IMR-90 (cell line): ENCODE data around the gene MS4A15. TPM values are rescaled to one million over a fixed set of nuclear protein-coding genes. Genes with fewer than 3 reads are reported as not detected.
A peak's percentile ranks its signal among the peaks of the same experiment; 100 is the strongest.

Experiments used
- ATAC-seq: fragments of 200-7000 bp; cut with Tn5 transposase; 2 replicates; pipeline ENCODE4 v1.9.1; 2020; ENCODE audit warnings: low read depth, mild to moderate bottlenecking, moderate library complexity
- BruUV-seq: library from RNA; stranded (reverse); fragments of 400-500 nt; replicated peaks from 2 replicates; lab custom pipeline; 2021; lab: Mats Ljungman, UMichigan
- CTCF ChIA-PET: fragments of 300-600 bp; formaldehyde crosslinking; extraction: SDS; loops from one replicate; lab custom pipeline; 2021; ENCODE audit warnings: antibody characterized with exemption; lab: Yijun Ruan, JAX
- POLR2A ChIA-PET: fragments of 300-600 bp; sonication (Branson Sonifier 250); formaldehyde crosslinking; loops from one replicate; lab custom pipeline; 2022; ENCODE audit warnings: antibody characterized with exemption; ENCODE audit not compliant: unreplicated experiment; lab: Charles Lee
- DNase-seq: peaks from one replicate; pipeline ENCODE4 v3.0.0; 2013
- H2AFZ ChIP-seq: replicated peaks from 2 replicates; pipeline ENCODE3; 2013; ENCODE audit warnings: low read length, mild to moderate bottlenecking; ENCODE audit not compliant: poor library complexity
- H2AK5ac ChIP-seq: 2 replicates; pipeline ENCODE4 v1.6.1; 2013; ENCODE audit warnings: low read depth, low read length, inconsistent platforms
- H2AK9ac ChIP-seq: replicated peaks from 2 replicates; pipeline ENCODE3; 2013; ENCODE audit warnings: mild to moderate bottlenecking, low read depth, low read length, moderate library complexity; ENCODE audit not compliant: poor library complexity
- H2BK120ac ChIP-seq: 2 replicates; pipeline ENCODE4 v1.6.1; 2013; ENCODE audit warnings: low read depth, low read length, inconsistent platforms
- H2BK15ac ChIP-seq: 3 replicates; pipeline ENCODE4 v1.6.1; 2013; ENCODE audit warnings: low read depth, low read length, inconsistent platforms
- H2BK20ac ChIP-seq: 2 replicates; pipeline ENCODE4 v1.6.1; 2013; ENCODE audit warnings: low read depth, mild to moderate bottlenecking, inconsistent platforms, low read length, moderate library complexity
- H2BK5ac ChIP-seq: 2 replicates; pipeline ENCODE4 v1.6.1; 2013; ENCODE audit warnings: mild to moderate bottlenecking, low read depth, low read length, inconsistent platforms; ENCODE audit not compliant: poor library complexity, severe bottlenecking
- H3K14ac ChIP-seq: replicated peaks from 2 replicates; pipeline ENCODE4 v1.6.1; 2013; ENCODE audit warnings: low read depth, low read length, inconsistent platforms
- H3K18ac ChIP-seq: 2 replicates; pipeline ENCODE4 v1.6.1; 2013; ENCODE audit warnings: low read depth, low read length, control low read depth
- H3K23ac ChIP-seq: 2 replicates; pipeline ENCODE4 v1.6.1; 2013; ENCODE audit warnings: low read depth, low read length, inconsistent platforms
- H3K27ac ChIP-seq: 2 replicates; pipeline ENCODE4 v1.5.1; 2013; ENCODE audit warnings: mild to moderate bottlenecking, control low read depth, low read length; ENCODE audit not compliant: insufficient read depth
- H3K27me3 ChIP-seq: 2 replicates; pipeline ENCODE4 v1.6.1; 2013; ENCODE audit warnings: low read length; ENCODE audit not compliant: control insufficient read depth, insufficient read depth
- H3K36me3 ChIP-seq: 2 replicates; pipeline ENCODE4 v1.6.1; 2013; ENCODE audit warnings: low read length, mixed read lengths; ENCODE audit not compliant: control insufficient read depth, insufficient read depth
- H3K4ac ChIP-seq: 2 replicates; pipeline ENCODE4 v1.6.1; 2013; ENCODE audit warnings: low read depth, low read length, inconsistent platforms
- H3K4me1 ChIP-seq: 2 replicates; pipeline ENCODE4 v1.6.1; 2013; ENCODE audit warnings: low read length, mixed read lengths; ENCODE audit not compliant: control insufficient read depth, insufficient read depth
- H3K4me2 ChIP-seq: 2 replicates; pipeline ENCODE4 v1.6.1; 2013; ENCODE audit warnings: low read depth, mild to moderate bottlenecking, control low read depth, low read length, moderate library complexity
- H3K4me3 ChIP-seq: 2 replicates; pipeline ENCODE4 v1.5.1; 2013; ENCODE audit warnings: low read depth, mild to moderate bottlenecking, control low read depth, low read length, moderate library complexity; ENCODE audit not compliant: insufficient read depth
- H3K56ac ChIP-seq: 2 replicates; pipeline ENCODE4 v1.6.1; 2013; ENCODE audit warnings: low read length, inconsistent platforms; ENCODE audit not compliant: insufficient read depth; ENCODE audit errors: extremely low read depth
- H3K79me1 ChIP-seq, 2 experiments: 2 replicates each; pipeline ENCODE4 v1.6.1; 2013; ENCODE audit warnings: low read length in 2 of 2, inconsistent platforms in 1 of 2, low read depth in 1 of 2
- H3K9ac ChIP-seq: 2 replicates; pipeline ENCODE4 v1.6.1; 2013; ENCODE audit warnings: low read depth, low read length, control low read depth
- H3K9me1 ChIP-seq: 2 replicates; pipeline ENCODE4 v1.6.1; 2013; ENCODE audit warnings: low read length, inconsistent platforms; ENCODE audit not compliant: insufficient read depth
- H3K9me3 ChIP-seq: 2 replicates; pipeline ENCODE4 v1.6.1; 2013; ENCODE audit warnings: low read length; ENCODE audit not compliant: control insufficient read depth, insufficient read depth
- H4K20me1 ChIP-seq: 2 replicates; pipeline ENCODE4 v1.6.1; 2013; ENCODE audit warnings: low read length, inconsistent platforms; ENCODE audit not compliant: insufficient read depth
- H4K5ac ChIP-seq: 2 replicates; pipeline ENCODE4 v1.6.1; 2013; ENCODE audit warnings: mild to moderate bottlenecking, low read depth, low read length, control low read depth
- H4K8ac ChIP-seq, 2 experiments: 2 replicates each; pipeline ENCODE4 v1.6.1; 2013; ENCODE audit warnings: low read depth in 2 of 2, low read length in 2 of 2, control low read depth in 1 of 2, inconsistent platforms in 1 of 2
- H4K91ac ChIP-seq: 2 replicates; pipeline ENCODE4 v1.6.1; 2013; ENCODE audit warnings: low read depth, low read length, inconsistent platforms; ENCODE audit not compliant: insufficient read depth
- BHLHE40 ChIP-seq: fragments of 150-350 bp; IDR thresholded peaks from 2 replicates; pipeline ENCODE4 v1.6.1; 2016; ENCODE audit warnings: mild to moderate bottlenecking, low read depth, low read length
- CEBPB ChIP-seq: IDR thresholded peaks from 2 replicates; pipeline ENCODE4 v1.6.1; 2012; ENCODE audit warnings: low read depth, low read length, improper control_type of control experiment
- FOS ChIP-seq: fragments of 150-350 bp; IDR thresholded peaks from 2 replicates; pipeline ENCODE4 v1.6.1; 2016; ENCODE audit warnings: low read depth, low read length
- MAZ ChIP-seq: IDR thresholded peaks from 2 replicates; pipeline ENCODE4 v1.6.1; 2012; ENCODE audit warnings: low read depth, mild to moderate bottlenecking, low read length, improper control_type of control experiment, moderate library complexity, borderline replicate concordance
- NFE2L2 ChIP-seq: fragments of 150-350 bp; IDR thresholded peaks from 2 replicates; pipeline ENCODE4 v1.6.1; 2016; ENCODE audit warnings: low read depth, mild to moderate bottlenecking, low read length
- POLR2A ChIP-seq: IDR thresholded peaks from 2 replicates; pipeline ENCODE4 v1.6.1; 2012; ENCODE audit warnings: mild to moderate bottlenecking, low read depth, low read length
- RAD21 ChIP-seq: IDR thresholded peaks from 2 replicates; pipeline ENCODE4 v1.6.1; 2012; ENCODE audit warnings: low read length, improper control_type of control experiment
- RCOR1 ChIP-seq: IDR thresholded peaks from 2 replicates; pipeline ENCODE4 v1.6.1; 2012; ENCODE audit warnings: mild to moderate bottlenecking, low read length, improper control_type of control experiment; ENCODE audit not compliant: insufficient replicate concordance
- SMC3 ChIP-seq: fragments of 150-350 bp; IDR thresholded peaks from 2 replicates; pipeline ENCODE4 v1.6.1; 2016; ENCODE audit warnings: low read depth, mild to moderate bottlenecking, antibody characterized with exemption, low read length, moderate library complexity
- WGBS, 2 experiments: methylation state at CpG; one replicate each; pipeline versions ENCODE4 v1.1.5 to v1.1.7; 2013; ENCODE audit warnings: missing lambda C conversion rate in 2 of 2; ENCODE audit not compliant: insufficient read length in 1 of 2; ENCODE audit errors: extremely low coverage in 2 of 2; 5-methylcytosine and 5-hydroxymethylcytosine counted together
- dilution Hi-C: fragments of 300-500 bp; cut with HindIII; formaldehyde crosslinking; loops from one replicate; pipeline ENCODE4 v1.14.3; 2018; ENCODE audit warnings: low sequenced_read_pairs; ENCODE audit not compliant: unreplicated experiment
- in situ Hi-C: fragments of 300-500 bp; cut with MboI; formaldehyde crosslinking; loops from 3 replicates; pipeline ENCODE4 v1.14.3; 2019; ENCODE audit warnings: low sequenced_read_pairs, inconsistent platforms, mixed read lengths
- intact Hi-C: fragments of 100-400 bp; cut with micrococcal nuclease; formaldehyde crosslinking; loops from 2 replicates; pipeline ENCODE4 v1.10.0; 2022
- polyA plus RNA-seq, 3 experiments: library from polyadenylated mRNA; depleted of rRNA; stranded (reverse); fragments of >200 nt; gene quantifications; 2 replicates each; pipeline ENCODE4 v1.2.3, GENCODE V29; 2012; ENCODE audit warnings: low replicate concordance in 1 of 3
- total RNA-seq: library from RNA; depleted of rRNA; stranded (reverse); fragments of >200 nt; gene quantifications from 2 replicates; pipeline ENCODE4 v1.2.3, GENCODE V29; 2012
- TF ChIP-seq, protein P1 (sequence below): fragments of 150-350 bp; IDR thresholded peaks from 2 replicates; pipeline ENCODE4 v1.6.1; 2017; ENCODE audit warnings: mild to moderate bottlenecking, antibody characterized with exemption, low read length, low read depth
- TF ChIP-seq, protein P2 (sequence below): conservative IDR thresholded peaks from 2 replicates; pipeline ENCODE4 v1.5.1; 2012; ENCODE audit warnings: mild to moderate bottlenecking, low read depth, low read length, improper control_type of control experiment

MS4A15 gene
- total and polyA plus RNA-seq, 2 of the 4 experiments (the other 2 are of a cell fraction): not detected

DNA sequence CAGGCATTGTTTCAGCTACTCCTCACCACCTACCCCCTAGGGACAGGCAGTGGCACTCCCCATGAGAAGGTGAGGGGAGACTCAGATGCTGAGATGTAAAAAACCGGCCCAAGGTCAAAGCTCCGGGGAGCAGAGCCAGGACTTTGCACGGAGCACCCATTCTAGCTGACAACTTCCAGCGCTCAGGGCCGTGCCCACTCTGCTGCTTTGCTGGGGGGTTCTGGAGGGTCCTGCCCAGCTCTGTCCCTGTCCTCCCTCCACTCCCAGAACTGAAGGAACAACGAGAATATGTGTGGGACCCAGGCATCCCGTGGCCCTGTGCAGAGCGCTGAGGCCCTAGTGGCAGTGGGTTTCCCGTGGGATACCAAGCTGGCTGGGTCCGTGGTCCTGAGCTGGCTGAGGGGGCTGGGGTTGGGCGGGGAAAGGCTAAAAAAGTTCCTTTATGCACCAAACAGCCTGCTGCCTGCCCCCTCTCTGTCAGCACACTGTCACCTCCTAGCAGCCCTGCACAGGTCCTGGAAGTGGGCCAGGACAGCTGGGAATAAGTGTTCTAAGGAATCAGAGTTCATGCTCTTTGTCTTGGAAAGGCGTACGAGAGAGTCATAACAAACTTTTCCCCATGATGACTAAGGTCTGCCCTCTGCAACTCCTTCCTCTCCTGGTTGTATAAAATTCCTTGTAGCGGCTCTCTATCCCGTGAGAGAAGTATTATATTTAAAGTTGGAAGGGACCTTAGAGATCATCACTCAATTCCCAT, 30.3 kb downstream of the MS4A15 start:
- no peak overlapping the region for H3K14ac ChIP-seq
- H3K4me3 ChIP-seq: no peak overlapping the region
- DNase-seq (peak; percentile 89), ATAC-seq (peak; percentile 85)
- no peaks in the 10 kb centered on the region for H3K36me3 ChIP-seq
- CTCF ChIA-PET: interaction anchor here (0.8 kb wide), 1 partner anchor 11 kb away, joined by 3 read pairs; no protein-coding TSS in a partner anchor
- no peak overlapping the region; the same call in 1 of the 2 replicates for H3K4me2 ChIP-seq
- peaks cover 5% of the 10 kb centered on the region for H3K4me1 ChIP-seq
- no peak overlapping the region for H2BK5ac ChIP-seq
- no peak overlapping the region for H4K5ac ChIP-seq
- no peak overlapping the region for H2BK15ac ChIP-seq
- H3K9me3 ChIP-seq: peaks cover 7% of the 10 kb centered on the region; the same call in 1 of the 2 replicates
- intact Hi-C loops: no loop called here
- no peak overlapping the region for H2BK20ac ChIP-seq
- no peak overlapping the region for H3K23ac ChIP-seq
- no peak overlapping the region for H4K91ac ChIP-seq
- peaks cover 32% of the 10 kb centered on the region for H3K27me3 ChIP-seq
- H4K20me1 ChIP-seq: no peaks in the 10 kb centered on the region
- no CpG with 5 or more reads among the region's 15 CpGs for WGBS, 2 experiments
- H4K8ac ChIP-seq: no peak overlapping the region
- H3K9ac ChIP-seq: no peak overlapping the region
- no peak overlapping the region for H2AK9ac ChIP-seq
- no peak overlapping the region for H3K4ac ChIP-seq
- H2BK120ac ChIP-seq: no peak overlapping the region
- no peak overlapping the region for H3K18ac ChIP-seq
- H2AFZ ChIP-seq: no peak overlapping the region
- no peaks in the 10 kb centered on the region for H3K79me1 ChIP-seq
- in situ Hi-C loops: no loop called here
- H3K9me1 ChIP-seq: peaks cover 7% of the 10 kb centered on the region; the same call in 1 of the 2 replicates
- dilution Hi-C loops: no loop called here
- no peak overlapping the region for H3K56ac ChIP-seq
- no TSS peak for BruUV-seq
- no peak overlapping the region for H3K27ac ChIP-seq
- POLR2A ChIA-PET: no interaction called here
- TF ChIP-seq, protein P1, sequence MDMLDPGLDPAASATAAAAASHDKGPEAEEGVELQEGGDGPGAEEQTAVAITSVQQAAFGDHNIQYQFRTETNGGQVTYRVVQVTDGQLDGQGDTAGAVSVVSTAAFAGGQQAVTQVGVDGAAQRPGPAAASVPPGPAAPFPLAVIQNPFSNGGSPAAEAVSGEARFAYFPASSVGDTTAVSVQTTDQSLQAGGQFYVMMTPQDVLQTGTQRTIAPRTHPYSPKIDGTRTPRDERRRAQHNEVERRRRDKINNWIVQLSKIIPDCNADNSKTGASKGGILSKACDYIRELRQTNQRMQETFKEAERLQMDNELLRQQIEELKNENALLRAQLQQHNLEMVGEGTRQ: no peak
- 0 out of 2 replicates have a peak, but pooled peaks have one; percentile 40 for TF ChIP-seq FOS
- TF ChIP-seq MAZ: no peak
- TF ChIP-seq SMC3: no peak
- TF ChIP-seq, protein P2, sequence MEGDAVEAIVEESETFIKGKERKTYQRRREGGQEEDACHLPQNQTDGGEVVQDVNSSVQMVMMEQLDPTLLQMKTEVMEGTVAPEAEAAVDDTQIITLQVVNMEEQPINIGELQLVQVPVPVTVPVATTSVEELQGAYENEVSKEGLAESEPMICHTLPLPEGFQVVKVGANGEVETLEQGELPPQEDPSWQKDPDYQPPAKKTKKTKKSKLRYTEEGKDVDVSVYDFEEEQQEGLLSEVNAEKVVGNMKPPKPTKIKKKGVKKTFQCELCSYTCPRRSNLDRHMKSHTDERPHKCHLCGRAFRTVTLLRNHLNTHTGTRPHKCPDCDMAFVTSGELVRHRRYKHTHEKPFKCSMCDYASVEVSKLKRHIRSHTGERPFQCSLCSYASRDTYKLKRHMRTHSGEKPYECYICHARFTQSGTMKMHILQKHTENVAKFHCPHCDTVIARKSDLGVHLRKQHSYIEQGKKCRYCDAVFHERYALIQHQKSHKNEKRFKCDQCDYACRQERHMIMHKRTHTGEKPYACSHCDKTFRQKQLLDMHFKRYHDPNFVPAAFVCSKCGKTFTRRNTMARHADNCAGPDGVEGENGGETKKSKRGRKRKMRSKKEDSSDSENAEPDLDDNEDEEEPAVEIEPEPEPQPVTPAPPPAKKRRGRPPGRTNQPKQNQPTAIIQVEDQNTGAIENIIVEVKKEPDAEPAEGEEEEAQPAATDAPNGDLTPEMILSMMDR: no peak
- peak; percentile 88 for TF ChIP-seq BHLHE40
- TF ChIP-seq CEBPB: no peak
- TF ChIP-seq RAD21: no peak
- no peak for TF ChIP-seq POLR2A
- TF ChIP-seq NFE2L2: no peak
- TF ChIP-seq RCOR1: no peak
- H2AK5ac ChIP-seq: 0 out of 2 replicates have a peak overlapping the region, but pooled peaks have one; percentile 6
